ENCODE data around the gene LIPC.

The LIPC gene

GRCh38 chr15:58423831-58424608 is 7.8 kb upstream of the LIPC start:
- Histone ChIP-seq H3K36me3 (ENCODE audit: insufficient read depth, low read length) (no peaks in the 10 kb centered on the region), H3K9ac (ENCODE audit: low read length) (no peak overlapping the region), H3K4me1 (ENCODE audit: insufficient read depth, low read length) (no peaks in the 10 kb centered on the region), H3K27ac (ENCODE audit: low read depth, low read length) (no peak overlapping the region), H3K9me3 (ENCODE audit: low read length) (no peaks in the 10 kb centered on the region), H3K27me3 (ENCODE audit: control insufficient read depth in 1 of 2, insufficient read depth in 2 of 2, low read length in 2 of 2) (no peaks in the 10 kb centered on the region), H3K4me3 (ENCODE audit: low read depth in 1 of 2, low read length in 2 of 2) (no peak overlapping the region)

GRCh38 chr15:58424722-58425121 is 7.1 kb upstream of the LIPC start:
- H3K9me3 ChIP-seq (ENCODE audit: low read length), result no peaks in the 10 kb centered on the region
- H3K4me1 ChIP-seq (ENCODE audit: insufficient read depth, low read length), result no peaks in the 10 kb centered on the region
- H3K9ac ChIP-seq (ENCODE audit: low read length), result no peak overlapping the region
- no peak overlapping the region for H3K4me3 ChIP-seq (ENCODE audit: low read depth in 1 of 2, low read length in 2 of 2)
- H3K27me3 ChIP-seq (ENCODE audit: control insufficient read depth in 1 of 2, insufficient read depth in 2 of 2, low read length in 2 of 2), result no peaks in the 10 kb centered on the region
- no peaks in the 10 kb centered on the region for H3K36me3 ChIP-seq (ENCODE audit: insufficient read depth, low read length)
- H3K27ac ChIP-seq (ENCODE audit: low read depth, low read length), result no peak overlapping the region

DNA sequence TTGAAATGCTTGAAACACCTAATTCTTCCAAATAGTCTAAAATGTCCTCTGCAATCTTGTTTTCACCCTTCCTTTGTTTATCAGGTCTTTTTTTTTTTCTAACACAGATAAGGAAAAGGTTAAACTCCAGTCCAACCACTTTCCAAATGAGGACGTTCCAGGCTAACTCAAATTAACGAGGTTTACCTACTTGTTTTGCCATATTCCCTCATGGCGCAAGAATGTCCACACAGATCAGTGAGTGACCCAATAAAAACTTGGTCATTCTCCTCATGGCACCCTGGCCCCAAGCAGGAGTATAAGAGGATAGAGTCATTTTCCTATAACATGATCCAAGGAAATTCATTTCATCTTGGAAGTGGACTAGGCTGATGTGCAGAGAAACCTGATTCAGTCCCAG is 6.6 kb upstream of the LIPC start:
- Histone ChIP-seq H3K4me1 (ENCODE audit: insufficient read depth, low read length) (no peaks in the 10 kb centered on the region), H3K36me3 (ENCODE audit: insufficient read depth, low read length) (no peaks in the 10 kb centered on the region), H3K9me3 (ENCODE audit: low read length) (no peaks in the 10 kb centered on the region), H3K9ac (ENCODE audit: low read length) (no peak overlapping the region), H3K27ac (ENCODE audit: low read depth, low read length) (no peak overlapping the region), H3K4me3 (ENCODE audit: low read depth in 1 of 2, low read length in 2 of 2) (no peak overlapping the region), H3K27me3 (ENCODE audit: control insufficient read depth in 1 of 2, insufficient read depth in 2 of 2, low read length in 2 of 2) (no peaks in the 10 kb centered on the region)

DNA sequence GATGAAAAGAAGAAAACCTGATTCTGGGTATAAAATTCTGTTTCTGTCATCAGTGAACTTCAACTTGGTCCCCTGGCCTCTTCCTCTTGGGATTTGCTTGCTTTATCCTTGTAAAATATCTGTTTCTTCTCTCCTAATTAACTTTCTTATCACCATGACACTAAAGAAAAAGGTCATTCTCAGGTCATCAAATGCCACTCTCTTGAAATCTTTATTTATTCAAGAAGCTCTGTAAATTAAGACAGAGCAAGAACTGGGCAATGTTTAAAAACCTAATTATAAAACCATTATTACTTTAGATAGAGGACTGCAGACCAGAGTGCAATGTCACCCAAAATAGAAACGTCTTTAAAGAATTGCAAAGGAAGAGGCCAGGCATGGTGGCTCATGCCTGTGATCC is 6.0 kb upstream of the LIPC start:
- no peak overlapping the region for H3K27ac ChIP-seq (ENCODE audit: low read depth, low read length)
- H3K36me3 ChIP-seq (ENCODE audit: insufficient read depth, low read length), result no peaks in the 10 kb centered on the region
- H3K9me3 ChIP-seq (ENCODE audit: low read length), result no peaks in the 10 kb centered on the region
- no peak overlapping the region for H3K4me3 ChIP-seq (ENCODE audit: low read depth in 1 of 2, low read length in 2 of 2)
- H3K9ac ChIP-seq (ENCODE audit: low read length), result no peak overlapping the region
- H3K27me3 ChIP-seq (ENCODE audit: control insufficient read depth in 1 of 2, insufficient read depth in 2 of 2, low read length in 2 of 2), result no peaks in the 10 kb centered on the region
- H3K4me1 ChIP-seq (ENCODE audit: insufficient read depth, low read length), result no peaks in the 10 kb centered on the region

DNA sequence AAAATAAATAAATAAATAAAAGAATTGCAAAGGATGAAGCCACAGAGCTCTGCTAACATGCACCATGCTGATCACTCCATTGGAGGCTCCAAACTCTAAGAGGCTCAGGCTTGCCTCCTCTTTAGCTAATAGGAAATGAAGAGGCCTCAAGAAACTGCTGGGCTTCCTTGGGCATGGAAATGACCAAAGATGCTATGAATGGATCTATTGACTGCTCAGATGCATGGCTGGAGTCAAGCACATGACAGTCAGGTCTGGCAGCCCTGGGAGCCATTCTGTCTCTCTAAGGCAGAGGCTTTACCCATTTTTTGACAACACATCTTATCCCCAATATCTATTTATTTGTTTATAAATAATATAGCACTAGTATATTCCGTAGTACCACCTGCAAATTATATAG is 5.3 kb upstream of the LIPC start:
- Histone ChIP-seq H3K27ac (ENCODE audit: low read depth, low read length) (no peak overlapping the region), H3K9ac (ENCODE audit: low read length) (no peak overlapping the region), H3K27me3 (ENCODE audit: control insufficient read depth in 1 of 2, insufficient read depth in 2 of 2, low read length in 2 of 2) (no peaks in the 10 kb centered on the region), H3K4me3 (ENCODE audit: low read depth in 1 of 2, low read length in 2 of 2) (no peak overlapping the region), H3K36me3 (ENCODE audit: insufficient read depth, low read length) (no peaks in the 10 kb centered on the region), H3K9me3 (ENCODE audit: low read length) (no peaks in the 10 kb centered on the region), H3K4me1 (ENCODE audit: insufficient read depth, low read length) (no peaks in the 10 kb centered on the region)

GRCh38 chr15:58427987-58428386 is 3.8 kb upstream of the LIPC start:
- no peaks in the 10 kb centered on the region for H3K9me3 ChIP-seq (ENCODE audit: low read length)
- H3K9ac ChIP-seq (ENCODE audit: low read length), result no peak overlapping the region
- H3K36me3 ChIP-seq (ENCODE audit: insufficient read depth, low read length), result no peaks in the 10 kb centered on the region
- no peak overlapping the region for H3K4me3 ChIP-seq (ENCODE audit: low read depth in 1 of 2, low read length in 2 of 2)
- no peak overlapping the region for H3K27ac ChIP-seq (ENCODE audit: low read depth, low read length)
- H3K27me3 ChIP-seq (ENCODE audit: control insufficient read depth in 1 of 2, insufficient read depth in 2 of 2, low read length in 2 of 2), result no peaks in the 10 kb centered on the region
- no peaks in the 10 kb centered on the region for H3K4me1 ChIP-seq (ENCODE audit: insufficient read depth, low read length)

GRCh38 chr15:58430224-58430787 is 1.5 kb upstream of the LIPC start:
- Histone ChIP-seq H3K4me3 (ENCODE audit: low read depth in 1 of 2, low read length in 2 of 2) (no peak overlapping the region), H3K9me3 (ENCODE audit: low read length) (no peaks in the 10 kb centered on the region), H3K4me1 (ENCODE audit: insufficient read depth, low read length) (no peaks in the 10 kb centered on the region), H3K36me3 (ENCODE audit: insufficient read depth, low read length) (no peaks in the 10 kb centered on the region), H3K27ac (ENCODE audit: low read depth, low read length) (no peak overlapping the region), H3K9ac (ENCODE audit: low read length) (no peak overlapping the region), H3K27me3 (ENCODE audit: control insufficient read depth in 1 of 2, insufficient read depth in 2 of 2, low read length in 2 of 2) (no peaks in the 10 kb centered on the region)

GRCh38 chr15:58432401-58432800 is 610 bp downstream of the LIPC start:
- no peaks in the 10 kb centered on the region for H3K27me3 ChIP-seq (ENCODE audit: control insufficient read depth in 1 of 2, insufficient read depth in 2 of 2, low read length in 2 of 2)
- no peaks in the 10 kb centered on the region for H3K9me3 ChIP-seq (ENCODE audit: low read length)
- no peak overlapping the region for H3K4me3 ChIP-seq (ENCODE audit: low read depth in 1 of 2, low read length in 2 of 2)
- no peaks in the 10 kb centered on the region for H3K4me1 ChIP-seq (ENCODE audit: insufficient read depth, low read length)
- no peaks in the 10 kb centered on the region for H3K36me3 ChIP-seq (ENCODE audit: insufficient read depth, low read length)
- H3K27ac ChIP-seq (ENCODE audit: low read depth, low read length), result no peak overlapping the region
- H3K9ac ChIP-seq (ENCODE audit: low read length), result no peak overlapping the region

GRCh38 chr15:58433597-58434333 is 2.0 kb downstream of the LIPC start:
- Histone ChIP-seq H3K27me3 (ENCODE audit: control insufficient read depth in 1 of 2, insufficient read depth in 2 of 2, low read length in 2 of 2) (no peaks in the 10 kb centered on the region), H3K27ac (ENCODE audit: low read depth, low read length) (no peak overlapping the region), H3K4me1 (ENCODE audit: insufficient read depth, low read length) (no peaks in the 10 kb centered on the region), H3K36me3 (ENCODE audit: insufficient read depth, low read length) (no peaks in the 10 kb centered on the region), H3K9ac (ENCODE audit: low read length) (no peak overlapping the region), H3K9me3 (ENCODE audit: low read length) (no peaks in the 10 kb centered on the region), H3K4me3 (ENCODE audit: low read depth in 1 of 2, low read length in 2 of 2) (no peak overlapping the region)

GRCh38 chr15:58434334-58434875 is 2.6 kb downstream of the LIPC start:
- Histone ChIP-seq H3K9ac (ENCODE audit: low read length) (no peak overlapping the region), H3K27me3 (ENCODE audit: control insufficient read depth in 1 of 2, insufficient read depth in 2 of 2, low read length in 2 of 2) (no peaks in the 10 kb centered on the region), H3K9me3 (ENCODE audit: low read length) (no peaks in the 10 kb centered on the region), H3K4me3 (ENCODE audit: low read depth in 1 of 2, low read length in 2 of 2) (no peak overlapping the region), H3K27ac (ENCODE audit: low read depth, low read length) (no peak overlapping the region), H3K36me3 (ENCODE audit: insufficient read depth, low read length) (no peaks in the 10 kb centered on the region), H3K4me1 (ENCODE audit: insufficient read depth, low read length) (no peaks in the 10 kb centered on the region)

GRCh38 chr15:58436552-58436951 is 4.8 kb downstream of the LIPC start:
- no peaks in the 10 kb centered on the region for H3K27me3 ChIP-seq (ENCODE audit: control insufficient read depth in 1 of 2, insufficient read depth in 2 of 2, low read length in 2 of 2)
- H3K9me3 ChIP-seq (ENCODE audit: low read length), result no peaks in the 10 kb centered on the region
- H3K27ac ChIP-seq (ENCODE audit: low read depth, low read length), result no peak overlapping the region
- H3K9ac ChIP-seq (ENCODE audit: low read length), result no peak overlapping the region
- H3K4me3 ChIP-seq (ENCODE audit: low read depth in 1 of 2, low read length in 2 of 2), result no peak overlapping the region
- H3K36me3 ChIP-seq (ENCODE audit: insufficient read depth, low read length), result no peaks in the 10 kb centered on the region
- peaks cover 8% of the 10 kb centered on the region for H3K4me1 ChIP-seq (ENCODE audit: insufficient read depth, low read length)

Data from muscle layer of colon (tissue), 2 donors.